IMR-90 (cell line): Measurements from ENCODE around the gene NOTO. TPM values are rescaled to one million over a fixed set of nuclear protein-coding genes. Genes with fewer than 3 reads are reported as not detected.

Experiments used
- ATAC-seq: fragments of 200-7000 bp; cut with Tn5 transposase; 2 replicates; pipeline ENCODE4 v1.9.1; 2020; ENCODE audit warnings: low read depth, mild to moderate bottlenecking, moderate library complexity
- BruUV-seq: library from RNA; stranded (reverse); fragments of 400-500 nt; replicated peaks from 2 replicates; lab custom pipeline; 2021; lab: Mats Ljungman, UMichigan
- CTCF ChIA-PET: fragments of 300-600 bp; formaldehyde crosslinking; extraction: SDS; loops from one replicate; lab custom pipeline; 2021; ENCODE audit warnings: antibody characterized with exemption; lab: Yijun Ruan, JAX
- POLR2A ChIA-PET: fragments of 300-600 bp; sonication (Branson Sonifier 250); formaldehyde crosslinking; loops from one replicate; lab custom pipeline; 2022; ENCODE audit warnings: antibody characterized with exemption; ENCODE audit not compliant: unreplicated experiment; lab: Charles Lee
- DNase-seq: peaks from one replicate; pipeline ENCODE4 v3.0.0; 2013
- H2AFZ ChIP-seq: replicated peaks from 2 replicates; pipeline ENCODE3; 2013; ENCODE audit warnings: low read length, mild to moderate bottlenecking; ENCODE audit not compliant: poor library complexity
- H2AK5ac ChIP-seq: 2 replicates; pipeline ENCODE4 v1.6.1; 2013; ENCODE audit warnings: low read depth, low read length, inconsistent platforms
- H2AK9ac ChIP-seq: replicated peaks from 2 replicates; pipeline ENCODE3; 2013; ENCODE audit warnings: mild to moderate bottlenecking, low read depth, low read length, moderate library complexity; ENCODE audit not compliant: poor library complexity
- H2BK120ac ChIP-seq: 2 replicates; pipeline ENCODE4 v1.6.1; 2013; ENCODE audit warnings: low read depth, low read length, inconsistent platforms
- H2BK15ac ChIP-seq: 3 replicates; pipeline ENCODE4 v1.6.1; 2013; ENCODE audit warnings: low read depth, low read length, inconsistent platforms
- H2BK20ac ChIP-seq: 2 replicates; pipeline ENCODE4 v1.6.1; 2013; ENCODE audit warnings: low read depth, mild to moderate bottlenecking, inconsistent platforms, low read length, moderate library complexity
- H2BK5ac ChIP-seq: 2 replicates; pipeline ENCODE4 v1.6.1; 2013; ENCODE audit warnings: mild to moderate bottlenecking, low read depth, low read length, inconsistent platforms; ENCODE audit not compliant: poor library complexity, severe bottlenecking
- H3K14ac ChIP-seq: replicated peaks from 2 replicates; pipeline ENCODE4 v1.6.1; 2013; ENCODE audit warnings: low read depth, low read length, inconsistent platforms
- H3K18ac ChIP-seq: 2 replicates; pipeline ENCODE4 v1.6.1; 2013; ENCODE audit warnings: low read depth, low read length, control low read depth
- H3K23ac ChIP-seq: 2 replicates; pipeline ENCODE4 v1.6.1; 2013; ENCODE audit warnings: low read depth, low read length, inconsistent platforms
- H3K27ac ChIP-seq: 2 replicates; pipeline ENCODE4 v1.5.1; 2013; ENCODE audit warnings: mild to moderate bottlenecking, control low read depth, low read length; ENCODE audit not compliant: insufficient read depth
- H3K27me3 ChIP-seq: 2 replicates; pipeline ENCODE4 v1.6.1; 2013; ENCODE audit warnings: low read length; ENCODE audit not compliant: control insufficient read depth, insufficient read depth
- H3K36me3 ChIP-seq: 2 replicates; pipeline ENCODE4 v1.6.1; 2013; ENCODE audit warnings: low read length, mixed read lengths; ENCODE audit not compliant: control insufficient read depth, insufficient read depth
- H3K4ac ChIP-seq: 2 replicates; pipeline ENCODE4 v1.6.1; 2013; ENCODE audit warnings: low read depth, low read length, inconsistent platforms
- H3K4me1 ChIP-seq: 2 replicates; pipeline ENCODE4 v1.6.1; 2013; ENCODE audit warnings: low read length, mixed read lengths; ENCODE audit not compliant: control insufficient read depth, insufficient read depth
- H3K4me2 ChIP-seq: 2 replicates; pipeline ENCODE4 v1.6.1; 2013; ENCODE audit warnings: low read depth, mild to moderate bottlenecking, control low read depth, low read length, moderate library complexity
- H3K4me3 ChIP-seq: 2 replicates; pipeline ENCODE4 v1.5.1; 2013; ENCODE audit warnings: low read depth, mild to moderate bottlenecking, control low read depth, low read length, moderate library complexity; ENCODE audit not compliant: insufficient read depth
- H3K56ac ChIP-seq: 2 replicates; pipeline ENCODE4 v1.6.1; 2013; ENCODE audit warnings: low read length, inconsistent platforms; ENCODE audit not compliant: insufficient read depth; ENCODE audit errors: extremely low read depth
- H3K79me1 ChIP-seq, 2 experiments: 2 replicates each; pipeline ENCODE4 v1.6.1; 2013; ENCODE audit warnings: low read length in 2 of 2, inconsistent platforms in 1 of 2, low read depth in 1 of 2
- H3K9ac ChIP-seq: 2 replicates; pipeline ENCODE4 v1.6.1; 2013; ENCODE audit warnings: low read depth, low read length, control low read depth
- H3K9me1 ChIP-seq: 2 replicates; pipeline ENCODE4 v1.6.1; 2013; ENCODE audit warnings: low read length, inconsistent platforms; ENCODE audit not compliant: insufficient read depth
- H3K9me3 ChIP-seq: 2 replicates; pipeline ENCODE4 v1.6.1; 2013; ENCODE audit warnings: low read length; ENCODE audit not compliant: control insufficient read depth, insufficient read depth
- H4K20me1 ChIP-seq: 2 replicates; pipeline ENCODE4 v1.6.1; 2013; ENCODE audit warnings: low read length, inconsistent platforms; ENCODE audit not compliant: insufficient read depth
- H4K5ac ChIP-seq: 2 replicates; pipeline ENCODE4 v1.6.1; 2013; ENCODE audit warnings: mild to moderate bottlenecking, low read depth, low read length, control low read depth
- H4K8ac ChIP-seq, 2 experiments: 2 replicates each; pipeline ENCODE4 v1.6.1; 2013; ENCODE audit warnings: low read depth in 2 of 2, low read length in 2 of 2, control low read depth in 1 of 2, inconsistent platforms in 1 of 2
- H4K91ac ChIP-seq: 2 replicates; pipeline ENCODE4 v1.6.1; 2013; ENCODE audit warnings: low read depth, low read length, inconsistent platforms; ENCODE audit not compliant: insufficient read depth
- BHLHE40 ChIP-seq: fragments of 150-350 bp; IDR thresholded peaks from 2 replicates; pipeline ENCODE4 v1.6.1; 2016; ENCODE audit warnings: mild to moderate bottlenecking, low read depth, low read length
- CEBPB ChIP-seq: IDR thresholded peaks from 2 replicates; pipeline ENCODE4 v1.6.1; 2012; ENCODE audit warnings: low read depth, low read length, improper control_type of control experiment
- CHD1 ChIP-seq: IDR thresholded peaks from 2 replicates; pipeline ENCODE4 v1.6.1; 2012; ENCODE audit warnings: low read depth, low read length, improper control_type of control experiment
- FOS ChIP-seq: fragments of 150-350 bp; IDR thresholded peaks from 2 replicates; pipeline ENCODE4 v1.6.1; 2016; ENCODE audit warnings: low read depth, low read length
- MAFK ChIP-seq: IDR thresholded peaks from 2 replicates; pipeline ENCODE4 v1.6.1; 2012; ENCODE audit warnings: low read depth, low read length, improper control_type of control experiment
- MAZ ChIP-seq: IDR thresholded peaks from 2 replicates; pipeline ENCODE4 v1.6.1; 2012; ENCODE audit warnings: low read depth, mild to moderate bottlenecking, low read length, improper control_type of control experiment, moderate library complexity, borderline replicate concordance
- MXI1 ChIP-seq: IDR thresholded peaks from 2 replicates; pipeline ENCODE4 v1.6.1; 2012; ENCODE audit warnings: low read depth, mild to moderate bottlenecking, low read length, moderate library complexity, borderline replicate concordance
- NFE2L2 ChIP-seq: fragments of 150-350 bp; IDR thresholded peaks from 2 replicates; pipeline ENCODE4 v1.6.1; 2016; ENCODE audit warnings: low read depth, mild to moderate bottlenecking, low read length
- POLR2A ChIP-seq: IDR thresholded peaks from 2 replicates; pipeline ENCODE4 v1.6.1; 2012; ENCODE audit warnings: mild to moderate bottlenecking, low read depth, low read length
- RAD21 ChIP-seq: IDR thresholded peaks from 2 replicates; pipeline ENCODE4 v1.6.1; 2012; ENCODE audit warnings: low read length, improper control_type of control experiment
- RCOR1 ChIP-seq: IDR thresholded peaks from 2 replicates; pipeline ENCODE4 v1.6.1; 2012; ENCODE audit warnings: mild to moderate bottlenecking, low read length, improper control_type of control experiment; ENCODE audit not compliant: insufficient replicate concordance
- RFX5 ChIP-seq: IDR thresholded peaks from 2 replicates; pipeline ENCODE4 v1.8.0; 2012; ENCODE audit warnings: low read depth, mild to moderate bottlenecking, low read length, moderate library complexity
- SMC3 ChIP-seq: fragments of 150-350 bp; IDR thresholded peaks from 2 replicates; pipeline ENCODE4 v1.6.1; 2016; ENCODE audit warnings: low read depth, mild to moderate bottlenecking, antibody characterized with exemption, low read length, moderate library complexity
- WGBS, 2 experiments: methylation state at CpG; one replicate each; pipeline versions ENCODE4 v1.1.5 to v1.1.7; 2013; ENCODE audit warnings: missing lambda C conversion rate in 2 of 2; ENCODE audit not compliant: insufficient read length in 1 of 2; ENCODE audit errors: extremely low coverage in 2 of 2; 5-methylcytosine and 5-hydroxymethylcytosine counted together
- dilution Hi-C: fragments of 300-500 bp; cut with HindIII; formaldehyde crosslinking; loops from one replicate; pipeline ENCODE4 v1.14.3; 2018; ENCODE audit warnings: low sequenced_read_pairs; ENCODE audit not compliant: unreplicated experiment
- in situ Hi-C: fragments of 300-500 bp; cut with MboI; formaldehyde crosslinking; loops from 3 replicates; pipeline ENCODE4 v1.14.3; 2019; ENCODE audit warnings: low sequenced_read_pairs, inconsistent platforms, mixed read lengths
- intact Hi-C: fragments of 100-400 bp; cut with micrococcal nuclease; formaldehyde crosslinking; loops from 2 replicates; pipeline ENCODE4 v1.10.0; 2022
- polyA plus RNA-seq, 3 experiments: library from polyadenylated mRNA; depleted of rRNA; stranded (reverse); fragments of >200 nt; gene quantifications; 2 replicates each; pipeline ENCODE4 v1.2.3, GENCODE V29; 2012; ENCODE audit warnings: low replicate concordance in 1 of 3
- total RNA-seq: library from RNA; depleted of rRNA; stranded (reverse); fragments of >200 nt; gene quantifications from 2 replicates; pipeline ENCODE4 v1.2.3, GENCODE V29; 2012
- TF ChIP-seq, protein P1 (sequence below): conservative IDR thresholded peaks from 2 replicates; pipeline ENCODE4 v1.5.1; 2012; ENCODE audit warnings: mild to moderate bottlenecking, low read depth, low read length, improper control_type of control experiment
- TF ChIP-seq, protein P2 (sequence below): fragments of 150-350 bp; IDR thresholded peaks from 2 replicates; pipeline ENCODE4 v1.6.1; 2016; ENCODE audit warnings: low read depth, mild to moderate bottlenecking, low read length, moderate library complexity, borderline replicate concordance
- TF ChIP-seq, protein P3 (sequence below): fragments of 150-350 bp; IDR thresholded peaks from 2 replicates; pipeline ENCODE4 v1.6.1; 2017; ENCODE audit warnings: mild to moderate bottlenecking, antibody characterized with exemption, low read length, low read depth

The NOTO gene
- total and polyA plus RNA-seq, 2 of the 4 experiments (the other 2 are of a cell fraction): not detected

DNA sequence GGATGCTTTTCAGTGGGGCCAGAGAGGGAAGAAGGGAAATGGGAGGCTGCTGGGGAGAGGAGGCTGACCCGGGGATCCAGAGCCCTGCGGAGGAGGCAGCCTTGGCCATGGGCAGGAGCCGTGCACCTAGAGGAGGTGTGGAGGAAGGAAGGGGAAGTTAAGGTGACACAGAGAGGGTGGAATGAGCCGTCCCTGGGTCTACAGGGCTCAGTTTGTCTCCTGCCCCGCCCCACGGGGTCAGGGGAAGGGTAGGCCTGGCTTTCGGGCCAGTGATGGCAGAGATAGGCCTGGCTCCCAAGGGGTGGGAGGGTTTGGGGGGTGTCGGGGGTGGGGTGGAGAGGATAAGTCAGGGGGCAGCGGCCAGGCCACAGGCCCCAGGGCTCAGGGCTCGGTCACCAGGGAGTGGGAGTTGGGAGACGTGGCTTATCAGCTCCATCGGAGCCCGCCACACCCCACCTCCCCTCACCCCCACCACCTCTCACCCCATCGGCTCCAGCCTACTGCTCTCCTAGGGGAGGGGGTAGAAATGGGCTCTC lies 39.5 kb upstream of the NOTO start:
- H4K91ac ChIP-seq: no peak overlapping the region
- H3K14ac ChIP-seq: no peak overlapping the region
- H3K79me1 ChIP-seq: no peaks in the 10 kb centered on the region
- H3K27me3 ChIP-seq: peaks cover 26% of the 10 kb centered on the region
- no peak overlapping the region for H3K4me3 ChIP-seq
- H2BK5ac ChIP-seq: no peak overlapping the region
- H3K56ac ChIP-seq: no peak overlapping the region
- no peak overlapping the region for H3K23ac ChIP-seq
- H3K4ac ChIP-seq: no peak overlapping the region
- no peak overlapping the region for H2AK5ac ChIP-seq
- H4K8ac ChIP-seq: no peak overlapping the region
- no peak overlapping the region for H2AK9ac ChIP-seq
- H3K4me2 ChIP-seq: no peak overlapping the region
- no peak overlapping the region for H3K27ac ChIP-seq
- in situ Hi-C loops (loop anchor here (5.0 kb wide), 1 partner anchor 271 kb away; no protein-coding TSS in a partner anchor), intact Hi-C loops (loop anchor here (1.0 to 5.0 kb wide), 4 partner anchors 78 to 271 kb away; no protein-coding TSS in a partner anchor), dilution Hi-C loops (no loop called here)
- BruUV-seq: no TSS peak
- H4K20me1 ChIP-seq: no peaks in the 10 kb centered on the region
- ATAC-seq: no peak
- no peak overlapping the region for H2BK120ac ChIP-seq
- no peak overlapping the region for H4K5ac ChIP-seq
- no peak overlapping the region for H3K9ac ChIP-seq
- H3K36me3 ChIP-seq: no peaks in the 10 kb centered on the region
- WGBS, 2 experiments: no CpG with 5 or more reads among the region's 14 CpGs
- H3K18ac ChIP-seq: no peak overlapping the region
- no peak for DNase-seq
- no peak overlapping the region for H2AFZ ChIP-seq
- ChIA-PET CTCF (interaction anchor here (0.5 to 1.0 kb wide), 6 partner anchors 14 to 268 kb away, joined by 3 to 6 read pairs (median 4); no protein-coding TSS in a partner anchor), POLR2A (no interaction called here)
- no peak overlapping the region for H2BK20ac ChIP-seq
- H3K9me3 ChIP-seq: no peaks in the 10 kb centered on the region
- H3K4me1 ChIP-seq: no peaks in the 10 kb centered on the region
- TF ChIP-seq RAD21 (no peak), RCOR1 (no peak), SMC3 (no peak), FOS (no peak), BHLHE40 (no peak), RFX5 (no peak), MAZ (no peak), CEBPB (no peak), NFE2L2 (no peak), MAFK (no peak), CHD1 (no peak), MXI1 (no peak), POLR2A (no peak)
- TF ChIP-seq, protein P1, sequence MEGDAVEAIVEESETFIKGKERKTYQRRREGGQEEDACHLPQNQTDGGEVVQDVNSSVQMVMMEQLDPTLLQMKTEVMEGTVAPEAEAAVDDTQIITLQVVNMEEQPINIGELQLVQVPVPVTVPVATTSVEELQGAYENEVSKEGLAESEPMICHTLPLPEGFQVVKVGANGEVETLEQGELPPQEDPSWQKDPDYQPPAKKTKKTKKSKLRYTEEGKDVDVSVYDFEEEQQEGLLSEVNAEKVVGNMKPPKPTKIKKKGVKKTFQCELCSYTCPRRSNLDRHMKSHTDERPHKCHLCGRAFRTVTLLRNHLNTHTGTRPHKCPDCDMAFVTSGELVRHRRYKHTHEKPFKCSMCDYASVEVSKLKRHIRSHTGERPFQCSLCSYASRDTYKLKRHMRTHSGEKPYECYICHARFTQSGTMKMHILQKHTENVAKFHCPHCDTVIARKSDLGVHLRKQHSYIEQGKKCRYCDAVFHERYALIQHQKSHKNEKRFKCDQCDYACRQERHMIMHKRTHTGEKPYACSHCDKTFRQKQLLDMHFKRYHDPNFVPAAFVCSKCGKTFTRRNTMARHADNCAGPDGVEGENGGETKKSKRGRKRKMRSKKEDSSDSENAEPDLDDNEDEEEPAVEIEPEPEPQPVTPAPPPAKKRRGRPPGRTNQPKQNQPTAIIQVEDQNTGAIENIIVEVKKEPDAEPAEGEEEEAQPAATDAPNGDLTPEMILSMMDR: no peak
- TF ChIP-seq, protein P2, sequence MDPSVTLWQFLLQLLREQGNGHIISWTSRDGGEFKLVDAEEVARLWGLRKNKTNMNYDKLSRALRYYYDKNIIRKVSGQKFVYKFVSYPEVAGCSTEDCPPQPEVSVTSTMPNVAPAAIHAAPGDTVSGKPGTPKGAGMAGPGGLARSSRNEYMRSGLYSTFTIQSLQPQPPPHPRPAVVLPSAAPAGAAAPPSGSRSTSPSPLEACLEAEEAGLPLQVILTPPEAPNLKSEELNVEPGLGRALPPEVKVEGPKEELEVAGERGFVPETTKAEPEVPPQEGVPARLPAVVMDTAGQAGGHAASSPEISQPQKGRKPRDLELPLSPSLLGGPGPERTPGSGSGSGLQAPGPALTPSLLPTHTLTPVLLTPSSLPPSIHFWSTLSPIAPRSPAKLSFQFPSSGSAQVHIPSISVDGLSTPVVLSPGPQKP: no peak
- TF ChIP-seq, protein P3, sequence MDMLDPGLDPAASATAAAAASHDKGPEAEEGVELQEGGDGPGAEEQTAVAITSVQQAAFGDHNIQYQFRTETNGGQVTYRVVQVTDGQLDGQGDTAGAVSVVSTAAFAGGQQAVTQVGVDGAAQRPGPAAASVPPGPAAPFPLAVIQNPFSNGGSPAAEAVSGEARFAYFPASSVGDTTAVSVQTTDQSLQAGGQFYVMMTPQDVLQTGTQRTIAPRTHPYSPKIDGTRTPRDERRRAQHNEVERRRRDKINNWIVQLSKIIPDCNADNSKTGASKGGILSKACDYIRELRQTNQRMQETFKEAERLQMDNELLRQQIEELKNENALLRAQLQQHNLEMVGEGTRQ: no peak
- H3K9me1 ChIP-seq: no peaks in the 10 kb centered on the region
- no peak overlapping the region for H2BK15ac ChIP-seq
